ENCODE measurements around the gene IQGAP1. TPM values are rescaled to one million over a fixed set of nuclear protein-coding genes. Genes with fewer than 3 reads are reported as not detected.

IQGAP1 gene
- total and polyA plus RNA-seq, 9 of the 15 experiments (the other 6 are each of a cell fraction or from before 2014, with no cell fraction given) = 37.6 to 143 (median 77.7) TPM

DNA sequence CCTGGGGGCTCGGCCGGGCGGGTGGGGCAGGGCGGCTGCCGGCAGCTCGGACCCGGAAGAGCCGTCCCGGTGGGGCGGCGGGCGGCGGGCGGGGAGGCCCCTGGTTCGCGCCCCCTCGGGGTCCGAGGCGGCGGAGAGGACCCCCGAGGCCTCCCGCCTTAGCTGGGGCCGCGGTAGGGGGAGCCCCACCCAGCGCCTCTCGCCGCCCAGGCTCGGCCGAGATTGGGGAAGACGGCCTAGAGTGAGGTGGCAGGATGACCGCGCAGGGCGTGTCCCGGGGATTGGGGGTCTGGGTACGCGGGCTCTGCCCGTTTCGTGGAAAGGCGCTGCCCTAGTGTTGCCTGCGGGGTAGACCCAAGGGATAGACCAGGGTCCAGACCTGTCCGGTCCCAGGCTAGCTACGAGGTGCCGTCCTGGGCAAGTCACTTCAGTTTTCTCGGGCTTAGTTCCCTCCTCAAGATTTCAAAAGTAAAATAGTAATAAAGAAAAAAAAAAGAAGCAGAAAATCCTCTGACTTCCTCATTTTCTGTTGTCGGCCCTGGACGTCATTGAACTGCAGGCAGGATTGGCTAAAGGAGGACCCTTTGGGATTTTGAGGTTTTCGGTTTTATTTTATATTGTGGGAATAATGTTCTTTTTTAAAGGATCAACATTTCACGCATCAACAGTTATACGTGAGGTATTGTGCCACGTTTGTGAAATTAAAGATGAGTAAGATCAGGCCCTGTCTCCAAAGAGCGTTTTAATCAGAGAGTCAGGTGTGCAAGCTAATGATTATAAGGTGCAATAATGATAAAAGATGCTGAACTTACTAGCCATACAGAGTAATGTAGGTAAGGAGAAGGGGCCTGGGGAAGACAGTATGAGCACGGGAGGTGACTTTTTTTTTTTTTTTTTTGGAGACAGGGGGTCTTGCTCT lies 679 bp downstream of the IQGAP1 start (continued):
- no peak for TF ChIP-seq CREB1 (IDR thresholded peaks at IDR 0.05)
- no peak for TF ChIP-seq CREB1 (CRISPR knock-in tag; IDR thresholded peaks at IDR 0.05)
- TF ChIP-seq LCOR (CRISPR knock-in tag; IDR thresholded peaks at IDR 0.05) = 0 out of 2 replicates have a peak, but pooled peaks have one; percentile 25
- TF ChIP-seq HIVEP1 (CRISPR knock-in tag; IDR thresholded peaks at IDR 0.05) = 0 out of 2 replicates have a peak, but pooled peaks have one; percentile 33
- no peak for TF ChIP-seq POLR3G (IDR thresholded peaks at IDR 0.05; ENCODE audit: extremely low read depth, insufficient read length, insufficient replicate concordance)
- no peak for TF ChIP-seq CUX1 (CRISPR knock-in tag; IDR thresholded peaks at IDR 0.05)
- no peak for TF ChIP-seq HLTF (IDR thresholded peaks at IDR 0.05)
- TF ChIP-seq HES1 (IDR thresholded peaks at IDR 0.05; ENCODE audit: low read depth) = no peak
- no peak for TF ChIP-seq BHLHE40 (IDR thresholded peaks at IDR 0.05; ENCODE audit: low read length)
- TF ChIP-seq OTX1 (CRISPR knock-in tag; IDR thresholded peaks at IDR 0.05) = peak; percentile 60; the same call in 1 of the 2 replicates
- TF ChIP-seq ZBTB9 (CRISPR knock-in tag; IDR thresholded peaks at IDR 0.05) = peak; percentile 79; the same call in 1 of the 2 replicates
- TF ChIP-seq ZNF408 (CRISPR knock-in tag; IDR thresholded peaks at IDR 0.05; ENCODE audit: low read depth) = no peak
- TF ChIP-seq, protein P1, sequence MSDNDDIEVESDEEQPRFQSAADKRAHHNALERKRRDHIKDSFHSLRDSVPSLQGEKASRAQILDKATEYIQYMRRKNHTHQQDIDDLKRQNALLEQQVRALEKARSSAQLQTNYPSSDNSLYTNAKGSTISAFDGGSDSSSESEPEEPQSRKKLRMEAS (CRISPR knock-in tag; IDR thresholded peaks at IDR 0.05) = 0 out of 2 replicates have a peak, but pooled peaks have one; percentile 33
- TF ChIP-seq WHSC1 (IDR thresholded peaks at IDR 0.05; ENCODE audit: low read length) = no peak
- TF ChIP-seq ZNF140 (CRISPR knock-in tag; IDR thresholded peaks at IDR 0.05) = no peak
- TF ChIP-seq SAP30 (IDR thresholded peaks at IDR 0.05; ENCODE audit: borderline replicate concordance, insufficient read depth, low read depth, low read length, poor library complexity, severe bottlenecking) = peak; percentile 54
- TF ChIP-seq NR3C1 (CRISPR knock-in tag; IDR thresholded peaks at IDR 0.05) = no peak
- TF ChIP-seq ZNF696 (CRISPR knock-in tag; conservative IDR thresholded peaks at IDR 0.05) = no peak
